HepG2 (cell line): ENCODE measurements around the gene ABHD17A. TPM values are rescaled to one million over a fixed set of nuclear protein-coding genes. Genes with fewer than 3 reads are reported as not detected.

Experiments used
- AGO1 ChIP-seq: fragments of 200-400 bp; formaldehyde crosslinking; IDR thresholded peaks from 2 replicates; pipeline ENCODE4 v1.6.1; 2017; ENCODE audit warnings: mild to moderate bottlenecking, low read depth, low read length, moderate library complexity; ENCODE audit not compliant: poor library complexity, severe bottlenecking
- ATF1 ChIP-seq: IDR thresholded peaks from 2 replicates; pipeline ENCODE4 v1.6.1; 2016; ENCODE audit warnings: mild to moderate bottlenecking, control low read depth
- DR1 ChIP-seq: sonication (generic); formaldehyde crosslinking; IDR thresholded peaks from 2 replicates; pipeline ENCODE4 v1.8.0; 2021; ENCODE audit warnings: mild to moderate bottlenecking, missing genetic modification reagents, inconsistent platforms
- ELF4 ChIP-seq: sonication (generic); formaldehyde crosslinking; IDR thresholded peaks from 2 replicates; pipeline ENCODE4 v1.5.0; 2020; ENCODE audit warnings: missing genetic modification reagents, mild to moderate bottlenecking, moderate library complexity, borderline replicate concordance
- HCFC1 ChIP-seq: fragments of 150-350 bp; IDR thresholded peaks from 2 replicates; pipeline ENCODE4 v1.6.1; 2014; ENCODE audit warnings: low read depth, low read length
- KDM5A ChIP-seq: fragments of 200-600 bp; sonication (generic); IDR thresholded peaks from 2 replicates; pipeline ENCODE4 v1.7.0; 2018; ENCODE audit warnings: antibody characterized with exemption, mild to moderate bottlenecking, low read length, borderline replicate concordance
- KLF11 ChIP-seq: IDR thresholded peaks from 2 replicates; pipeline ENCODE4 v1.6.1; 2016; ENCODE audit warnings: missing compliant biosample characterization
- PHF20 ChIP-seq: sonication (generic); formaldehyde crosslinking; IDR thresholded peaks from 2 replicates; pipeline ENCODE4 v1.5.0; 2020; ENCODE audit warnings: mild to moderate bottlenecking, missing genetic modification reagents
- SIN3A ChIP-seq: IDR thresholded peaks from 2 replicates; pipeline ENCODE4 v1.6.1; 2011; ENCODE audit warnings: low read depth, mild to moderate bottlenecking, control low read depth, low read length, borderline replicate concordance
- SMAD1 ChIP-seq: sonication (generic); formaldehyde crosslinking; IDR thresholded peaks from 2 replicates; pipeline ENCODE4 v1.4.0; 2020; ENCODE audit warnings: missing genetic modification reagents, low read depth, mild to moderate bottlenecking, borderline replicate concordance
- SP2 ChIP-seq: sonication (generic); formaldehyde crosslinking; IDR thresholded peaks from 2 replicates; pipeline ENCODE4 v1.5.1; 2020; ENCODE audit warnings: mild to moderate bottlenecking, missing genetic modification reagents
- SPEN ChIP-seq: sonication (generic); formaldehyde crosslinking; IDR thresholded peaks from 2 replicates; pipeline ENCODE4 v1.5.1; 2020; ENCODE audit warnings: low read depth, mild to moderate bottlenecking, missing genetic modification reagents
- SRSF1 ChIP-seq: fragments of 200-400 bp; formaldehyde crosslinking; optimal IDR thresholded peaks from 2 replicates; pipeline ENCODE3; 2017; ENCODE audit warnings: mild to moderate bottlenecking, low read depth, low read length, moderate library complexity
- TAF15 ChIP-seq: fragments of 200-400 bp; formaldehyde crosslinking; IDR thresholded peaks from one replicate; pipeline ENCODE4 v1.6.1; 2018; ENCODE audit warnings: mild to moderate bottlenecking, low read depth, low read length; ENCODE audit not compliant: poor library complexity, severe bottlenecking
- THAP11 ChIP-seq: IDR thresholded peaks from 2 replicates; pipeline ENCODE4 v1.6.1; 2016; ENCODE audit warnings: missing biosample characterization, missing genetic modification reagents
- U2AF1 ChIP-seq: fragments of 200-400 bp; formaldehyde crosslinking; optimal IDR thresholded peaks from 2 replicates; pipeline ENCODE3; 2017; ENCODE audit warnings: mild to moderate bottlenecking, low read depth, low read length
- ZKSCAN1 ChIP-seq: fragments of 150-350 bp; IDR thresholded peaks from 2 replicates; pipeline ENCODE4 v1.6.1; 2014; ENCODE audit warnings: low read length
- ZNF468 ChIP-seq: sonication (generic); formaldehyde crosslinking; IDR thresholded peaks from 2 replicates; pipeline ENCODE4 v1.8.0; 2022; ENCODE audit warnings: mild to moderate bottlenecking, moderate library complexity, missing genetic modification reagents
- ZNF556 ChIP-seq: sonication (generic); formaldehyde crosslinking; IDR thresholded peaks from 2 replicates; pipeline ENCODE4 v1.4.0; 2020; ENCODE audit warnings: mild to moderate bottlenecking, missing genetic modification reagents, borderline replicate concordance
- ZNF672 ChIP-seq: sonication (generic); formaldehyde crosslinking; IDR thresholded peaks from 2 replicates; pipeline ENCODE4 v1.8.1; 2022; ENCODE audit warnings: missing genetic modification reagents
- ZNF772 ChIP-seq: sonication (generic); formaldehyde crosslinking; IDR thresholded peaks from 2 replicates; pipeline ENCODE4 v1.5.0; 2020; ENCODE audit warnings: mild to moderate bottlenecking, missing genetic modification reagents
- ZNF792 ChIP-seq: IDR thresholded peaks from 2 replicates; pipeline ENCODE4 v1.6.1; 2016
- ZNF83 ChIP-seq: sonication (generic); formaldehyde crosslinking; IDR thresholded peaks from 2 replicates; pipeline ENCODE4 v1.4.0; 2020; ENCODE audit warnings: missing genetic modification reagents, mild to moderate bottlenecking, borderline replicate concordance
- ZSCAN20 ChIP-seq: sonication (generic); formaldehyde crosslinking; IDR thresholded peaks from 2 replicates; pipeline ENCODE4 v1.4.0; 2020; ENCODE audit warnings: missing genetic modification reagents, mild to moderate bottlenecking, borderline replicate concordance
- polyA plus RNA-seq, 8 experiments: library from polyadenylated mRNA; depleted of rRNA in 3 of 8; stranded (reverse) in 7 of 8; unstranded in 1 of 8; fragments of >200 nt; fragmentation: Illumina TruSeq in 4 of 8; extraction: Trizol in 4 of 8; gene quantifications; 2 replicates each; pipeline versions ENCODE4 v1.2.1 to v1.2.3, GENCODE V29; 2011 to 2016; ENCODE audit warnings: low read depth in 4 of 8, missing spikeins in 1 of 8, mixed read lengths in 1 of 8; ENCODE audit not compliant: insufficient read depth in 1 of 8
- total RNA-seq, 5 experiments: library from RNA; depleted of rRNA; stranded (reverse); fragments of >200 nt; fragmentation: Illumina TruSeq; extraction: Trizol; gene quantifications; 2 replicates each; pipeline ENCODE4 v1.2.3, GENCODE V29; 2016; ENCODE audit warnings: low read depth in 1 of 5
- TF ChIP-seq, protein P1 (sequence below): sonication (generic); formaldehyde crosslinking; IDR thresholded peaks from 2 replicates; pipeline ENCODE4 v1.4.0; 2020; ENCODE audit warnings: missing genetic modification reagents
- TF ChIP-seq, protein P2 (sequence below): sonication (generic); formaldehyde crosslinking; IDR thresholded peaks from 2 replicates; pipeline ENCODE4 v1.4.0; 2020; ENCODE audit warnings: mild to moderate bottlenecking, low read depth, missing genetic modification reagents
- TF ChIP-seq, protein P3 (sequence below): sonication (generic); formaldehyde crosslinking; IDR thresholded peaks from 2 replicates; pipeline ENCODE4 v1.4.0; 2020; ENCODE audit warnings: mild to moderate bottlenecking, low read depth, missing genetic modification reagents

The ABHD17A gene
- total and polyA plus RNA-seq, 2 of the 13 experiments (the other 11 are each of a cell fraction or from before 2014, with no cell fraction given) = 27.7 to 40.8 TPM

DNA sequence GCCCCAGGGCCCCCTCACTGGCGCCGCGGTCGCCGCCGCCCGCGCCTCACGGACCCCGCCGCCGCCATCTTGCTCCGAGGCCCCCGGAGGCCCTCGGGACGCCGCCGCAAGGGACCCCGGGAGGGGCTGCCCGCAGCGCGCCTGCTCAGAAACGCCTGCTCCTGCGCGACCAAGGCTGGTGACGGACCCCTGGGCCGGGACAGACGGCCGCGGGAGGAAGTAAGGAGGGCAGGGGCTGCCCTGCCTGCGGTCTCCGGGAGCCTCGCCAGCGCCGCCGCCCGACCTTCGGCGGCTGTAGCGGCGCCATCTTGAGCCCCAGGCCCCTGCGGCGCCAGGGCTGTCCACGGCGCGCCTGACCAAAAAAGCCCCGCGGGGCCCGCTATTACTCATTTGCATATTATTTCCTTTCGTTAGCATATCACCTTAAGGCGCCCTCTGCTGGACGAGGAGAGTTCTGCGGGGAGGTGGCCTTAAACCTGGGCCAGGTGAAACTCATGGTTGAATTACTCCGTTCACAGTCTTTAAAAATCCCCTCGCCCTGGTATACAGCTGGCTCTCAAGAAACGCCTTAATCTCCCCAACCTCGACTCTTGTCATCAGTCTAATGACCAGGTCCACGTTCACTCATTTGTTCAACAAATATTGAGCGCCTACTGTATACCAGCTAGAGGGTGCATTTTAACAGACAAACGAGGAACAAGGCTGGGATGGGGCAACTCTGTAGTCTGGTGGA is 36.7 kb downstream of the ABHD17A start, which contains the start of gene REXO1 (continued):
- TF ChIP-seq SIN3A (no peak), ATF1 (CRISPR knock-in tag) (no peak), ZKSCAN1 (no peak; the same call in 1 of the 2 replicates), SP2 (CRISPR knock-in tag) (no peak), SPEN (CRISPR knock-in tag) (peak; percentile 68), PHF20 (peak; percentile 77), HCFC1 (peak; percentile 59), SRSF1 (no peak), ELF4 (CRISPR knock-in tag) (no peak), ZSCAN20 (CRISPR knock-in tag) (no peak), ZNF772 (CRISPR knock-in tag) (peak; percentile 95), ZNF792 (CRISPR knock-in tag) (0 out of 2 replicates have a peak, but pooled peaks have one; percentile 40), ZNF672 (CRISPR knock-in tag) (no peak), ZNF556 (CRISPR knock-in tag) (no peak), U2AF1 (no peak), SMAD1 (CRISPR knock-in tag) (no peak), TAF15 (no peak), DR1 (no peak), KDM5A (peak; percentile 89; the same call in 1 of the 2 replicates), ZNF468 (CRISPR knock-in tag) (no peak), ZNF83 (peak; percentile 8; the same call in 1 of the 2 replicates), AGO1 (no peak), KLF11 (CRISPR knock-in tag) (no peak), THAP11 (CRISPR knock-in tag) (peak; percentile 87)
- TF ChIP-seq, protein P1, sequence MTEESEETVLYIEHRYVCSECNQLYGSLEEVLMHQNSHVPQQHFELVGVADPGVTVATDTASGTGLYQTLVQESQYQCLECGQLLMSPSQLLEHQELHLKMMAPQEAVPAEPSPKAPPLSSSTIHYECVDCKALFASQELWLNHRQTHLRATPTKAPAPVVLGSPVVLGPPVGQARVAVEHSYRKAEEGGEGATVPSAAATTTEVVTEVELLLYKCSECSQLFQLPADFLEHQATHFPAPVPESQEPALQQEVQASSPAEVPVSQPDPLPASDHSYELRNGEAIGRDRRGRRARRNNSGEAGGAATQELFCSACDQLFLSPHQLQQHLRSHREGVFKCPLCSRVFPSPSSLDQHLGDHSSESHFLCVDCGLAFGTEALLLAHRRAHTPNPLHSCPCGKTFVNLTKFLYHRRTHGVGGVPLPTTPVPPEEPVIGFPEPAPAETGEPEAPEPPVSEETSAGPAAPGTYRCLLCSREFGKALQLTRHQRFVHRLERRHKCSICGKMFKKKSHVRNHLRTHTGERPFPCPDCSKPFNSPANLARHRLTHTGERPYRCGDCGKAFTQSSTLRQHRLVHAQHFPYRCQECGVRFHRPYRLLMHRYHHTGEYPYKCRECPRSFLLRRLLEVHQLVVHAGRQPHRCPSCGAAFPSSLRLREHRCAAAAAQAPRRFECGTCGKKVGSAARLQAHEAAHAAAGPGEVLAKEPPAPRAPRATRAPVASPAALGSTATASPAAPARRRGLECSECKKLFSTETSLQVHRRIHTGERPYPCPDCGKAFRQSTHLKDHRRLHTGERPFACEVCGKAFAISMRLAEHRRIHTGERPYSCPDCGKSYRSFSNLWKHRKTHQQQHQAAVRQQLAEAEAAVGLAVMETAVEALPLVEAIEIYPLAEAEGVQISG (CRISPR knock-in tag) = peak; percentile 63
- TF ChIP-seq, protein P2, sequence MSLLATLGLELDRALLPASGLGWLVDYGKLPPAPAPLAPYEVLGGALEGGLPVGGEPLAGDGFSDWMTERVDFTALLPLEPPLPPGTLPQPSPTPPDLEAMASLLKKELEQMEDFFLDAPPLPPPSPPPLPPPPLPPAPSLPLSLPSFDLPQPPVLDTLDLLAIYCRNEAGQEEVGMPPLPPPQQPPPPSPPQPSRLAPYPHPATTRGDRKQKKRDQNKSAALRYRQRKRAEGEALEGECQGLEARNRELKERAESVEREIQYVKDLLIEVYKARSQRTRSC (CRISPR knock-in tag) = no peak
- TF ChIP-seq, protein P3, sequence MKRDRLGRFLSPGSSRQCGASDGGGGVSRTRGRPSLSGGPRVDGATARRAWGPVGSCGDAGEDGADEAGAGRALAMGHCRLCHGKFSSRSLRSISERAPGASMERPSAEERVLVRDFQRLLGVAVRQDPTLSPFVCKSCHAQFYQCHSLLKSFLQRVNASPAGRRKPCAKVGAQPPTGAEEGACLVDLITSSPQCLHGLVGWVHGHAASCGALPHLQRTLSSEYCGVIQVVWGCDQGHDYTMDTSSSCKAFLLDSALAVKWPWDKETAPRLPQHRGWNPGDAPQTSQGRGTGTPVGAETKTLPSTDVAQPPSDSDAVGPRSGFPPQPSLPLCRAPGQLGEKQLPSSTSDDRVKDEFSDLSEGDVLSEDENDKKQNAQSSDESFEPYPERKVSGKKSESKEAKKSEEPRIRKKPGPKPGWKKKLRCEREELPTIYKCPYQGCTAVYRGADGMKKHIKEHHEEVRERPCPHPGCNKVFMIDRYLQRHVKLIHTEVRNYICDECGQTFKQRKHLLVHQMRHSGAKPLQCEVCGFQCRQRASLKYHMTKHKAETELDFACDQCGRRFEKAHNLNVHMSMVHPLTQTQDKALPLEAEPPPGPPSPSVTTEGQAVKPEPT = no peak
